ENCODE results near the gene SLC7A7. TPM values are rescaled to one million over a fixed set of nuclear protein-coding genes. Genes with fewer than 3 reads are reported as not detected.

SLC7A7 gene
- polyA plus RNA-seq, 2 of the 4 experiments (the other 2 are of a cell fraction) = 44.2 to 86.8 TPM

GRCh38 chr14:22808388-22809209, 6.6 kb downstream of the SLC7A7 start:
- Histone ChIP-seq H3K9me3 (no peaks in the 10 kb centered on the region), H3K4me3 (no peak overlapping the region), H3K4me1 (peaks cover 18% of the 10 kb centered on the region), H3K27ac (no peak overlapping the region; a peak in 1 of 6 replicates), H3K4me2 (peak overlapping the region; percentile 27; the same call in 1 of the 3 replicates)
- ChIA-PET CTCF (interaction anchor here (0.5 to 2.3 kb wide), 10 partner anchors 11 to 239 kb away, joined by 3 to 8 read pairs (median 4); no protein-coding TSS in a partner anchor), POLR2A (interaction anchor here (0.6 kb wide), 1 partner anchor 11 kb away, joined by 3 read pairs; no protein-coding TSS in a partner anchor)
- no peak for ATAC-seq
- DNase-seq (ENCODE audit: low read depth in 1 of 2, low spot score in 1 of 2) = no peak
- TF ChIP-seq MYC (IDR thresholded peaks at IDR 0.05; ENCODE audit: borderline replicate concordance, low read length) (no peak), ATOH8 (CRISPR knock-in tag; IDR thresholded peaks at IDR 0.05; ENCODE audit: low read depth) (no peak), HOXB13 (CRISPR knock-in tag; IDR thresholded peaks at IDR 0.05; ENCODE audit: low read depth) (no peak), ESRRA (IDR thresholded peaks at IDR 0.05; ENCODE audit: borderline replicate concordance, low read length) (no peak), USF2 (IDR thresholded peaks at IDR 0.05) (no peak), BHLHE40 (IDR thresholded peaks at IDR 0.05; ENCODE audit: low read depth, low read length) (no peak), MAFK (IDR thresholded peaks at IDR 0.05; ENCODE audit: partially characterized antibody) (no peak), EP300 (IDR thresholded peaks at IDR 0.05) (no peak), MAX (IDR thresholded peaks at IDR 0.05) (no peak), RNF2 (IDR thresholded peaks at IDR 0.05; ENCODE audit: borderline replicate concordance, low read depth) (no peak), HOXB5 (CRISPR knock-in tag; IDR thresholded peaks at IDR 0.05) (no peak), HES2 (IDR thresholded peaks at IDR 0.05) (no peak), RARB (CRISPR knock-in tag; IDR thresholded peaks at IDR 0.05) (no peak), REST (IDR thresholded peaks at IDR 0.05) (no peak), ZC3H11A (IDR thresholded peaks at IDR 0.05) (no peak), CEBPB (IDR thresholded peaks at IDR 0.05) (no peak), TP53 (CRISPR knock-in tag; IDR thresholded peaks at IDR 0.05) (no peak), PHF8 (IDR thresholded peaks at IDR 0.05; ENCODE audit: borderline replicate concordance, low read depth) (no peak), ZFP36 (IDR thresholded peaks at IDR 0.05; ENCODE audit: borderline replicate concordance, partially characterized antibody) (no peak)
- 65% methylated on average over 5 of the region's 5 CpGs for WGBS (ENCODE audit: missing lambda C conversion rate)
- FAIRE-seq = no peak
